WTC11 (cell line): ENCODE results near the gene FCMR. TPM values are rescaled to one million over a fixed set of nuclear protein-coding genes. Genes with fewer than 3 reads are reported as not detected.

Source experiments
- ATAC-seq: fragments of 200-7000 bp; cut with Tn5 transposase; 2 replicates; pipeline ENCODE4 v1.10.0; 2021; ENCODE audit warnings: mild to moderate bottlenecking, moderate library complexity
- CTCF ChIA-PET: fragments of 300-600 bp; sonication (Branson Sonifier 250); formaldehyde crosslinking; loops from one replicate; lab custom pipeline; 2021; ENCODE audit warnings: antibody characterized with exemption; lab: Charles Lee
- POLR2A ChIA-PET: fragments of 350-600 bp; sonication (Branson Sonifier 250); formaldehyde crosslinking; loops from one replicate; lab custom pipeline; 2021; ENCODE audit warnings: antibody characterized with exemption; lab: Charles Lee
- DNase-seq: peaks from one replicate; pipeline ENCODE4 v3.0.0; 2021; ENCODE audit warnings: low spot score
- H3K27ac Mint-ChIP-seq: 2 replicates; pipeline ENCODE4 v1.8.0; 2021; ENCODE audit warnings: mixed read lengths
- H3K27me3 Mint-ChIP-seq: 2 replicates; pipeline ENCODE4 v1.8.0; 2021; ENCODE audit warnings: low read depth, mild to moderate bottlenecking, moderate library complexity, mixed read lengths
- H3K36me3 Mint-ChIP-seq: 2 replicates; pipeline ENCODE4 v1.8.0; 2021; ENCODE audit warnings: mixed read lengths
- H3K4me1 Mint-ChIP-seq: 2 replicates; pipeline ENCODE4 v1.8.0; 2022; ENCODE audit warnings: mixed read lengths
- H3K4me3 Mint-ChIP-seq: 2 replicates; pipeline ENCODE4 v1.8.0; 2021; ENCODE audit warnings: mild to moderate bottlenecking, moderate library complexity, mixed read lengths
- H3K9me3 Mint-ChIP-seq: 2 replicates; pipeline ENCODE4 v1.8.0; 2021; ENCODE audit warnings: mixed read lengths
- ARID4B ChIP-seq: sonication (generic); formaldehyde crosslinking; IDR thresholded peaks from 2 replicates; pipeline ENCODE4 v1.8.0; 2023; ENCODE audit warnings: missing genetic modification reagents, mild to moderate bottlenecking, borderline replicate concordance
- ATF2 ChIP-seq: sonication (generic); formaldehyde crosslinking; IDR thresholded peaks from 2 replicates; pipeline ENCODE4 v1.8.1; 2022; ENCODE audit warnings: low read depth, missing genetic modification reagents, borderline replicate concordance
- FOXK1 ChIP-seq: sonication (generic); formaldehyde crosslinking; IDR thresholded peaks from 2 replicates; pipeline ENCODE4 v1.8.0; 2022; ENCODE audit warnings: mild to moderate bottlenecking, moderate library complexity, missing genetic modification reagents
- FOXP4 ChIP-seq: sonication (generic); formaldehyde crosslinking; IDR thresholded peaks from 2 replicates; pipeline ENCODE4 v1.8.0; 2022; ENCODE audit warnings: mild to moderate bottlenecking, missing genetic modification reagents
- GABPB1 ChIP-seq: sonication (generic); formaldehyde crosslinking; IDR thresholded peaks from 2 replicates; pipeline ENCODE4 v1.8.1; 2023; ENCODE audit warnings: mild to moderate bottlenecking, missing genetic modification reagents
- HMGXB4 ChIP-seq: sonication (generic); formaldehyde crosslinking; IDR thresholded peaks from 2 replicates; pipeline ENCODE4 v1.8.1; 2023; ENCODE audit warnings: mild to moderate bottlenecking, moderate library complexity, missing genetic modification reagents
- MAX ChIP-seq: sonication (generic); formaldehyde crosslinking; IDR thresholded peaks from 2 replicates; pipeline ENCODE4 v1.8.0; 2022; ENCODE audit warnings: mild to moderate bottlenecking, missing genetic modification reagents
- NFYB ChIP-seq: sonication (generic); formaldehyde crosslinking; conservative IDR thresholded peaks from 2 replicates; pipeline ENCODE4 v1.8.0; 2022; ENCODE audit warnings: low read depth, missing genetic modification reagents
- SMAD4 ChIP-seq: sonication (generic); formaldehyde crosslinking; IDR thresholded peaks from 2 replicates; pipeline ENCODE4 v1.8.0; 2022; ENCODE audit warnings: mild to moderate bottlenecking, missing genetic modification reagents
- TEAD1 ChIP-seq: sonication (generic); formaldehyde crosslinking; IDR thresholded peaks from 2 replicates; pipeline ENCODE4 v1.8.0; 2022; ENCODE audit warnings: mild to moderate bottlenecking, missing genetic modification reagents
- USF2 ChIP-seq: sonication (generic); formaldehyde crosslinking; IDR thresholded peaks from 2 replicates; pipeline ENCODE4 v1.8.1; 2023; ENCODE audit warnings: mild to moderate bottlenecking, missing genetic modification reagents, moderate library complexity
- total RNA-seq: library from RNA; stranded (reverse); gene quantifications from 3 replicates; pipeline ENCODE4 v1.2.3, GENCODE V29; 2021

FCMR gene
- total RNA-seq, 1 experiment from 2014 or later: 1.0 TPM

- no peak for TF ChIP-seq GABPB1 (CRISPR knock-in tag)
- no peak for TF ChIP-seq TEAD1
- no peak for TF ChIP-seq ATF2 (CRISPR knock-in tag)
These were observed 22.8 kb downstream of the FCMR start (continued) for GRCh38 chr1:206898915-206899431.

GRCh38 chr1:206898089-206898914 lies 23.4 kb downstream of the FCMR start:
- POLR2A ChIA-PET: no interaction called here
- Mint-ChIP-seq H3K4me3 (no peak overlapping the region), H3K9me3 (no peaks in the 10 kb centered on the region), H3K27ac (no peak overlapping the region; the same call in 1 of the 2 replicates), H3K27me3 (no peaks in the 10 kb centered on the region), H3K4me1 (peaks cover 5% of the 10 kb centered on the region; the same call in 1 of the 2 replicates), H3K36me3 (no peaks in the 10 kb centered on the region)
- ATAC-seq (no peak), DNase-seq (no peak)
- CTCF ChIA-PET: no interaction called here
- TF ChIP-seq USF2 (CRISPR knock-in tag) (no peak), ARID4B (CRISPR knock-in tag) (no peak), NFYB (no peak), MAX (CRISPR knock-in tag) (no peak), HMGXB4 (no peak), FOXK1 (CRISPR knock-in tag) (no peak), SMAD4 (CRISPR knock-in tag) (no peak), FOXP4 (CRISPR knock-in tag) (no peak)
